Activated effector memory CD4-positive, alpha-beta T cell treated with anti-CD3 and anti-CD28 coated beads, Interleukin-2, amount 50 U/mL, for 16 hours (primary cell): Measurements from ENCODE around the gene PEX3.
"Not testable (repeated sequence)": the region's sequence is repeated elsewhere in the genome, so short reads cannot be mapped to it uniquely, and the experiment has no call there.

Source experiments
- DNase-seq: peaks from one replicate; pipeline ENCODE4 v3.0.0-alpha.2; 2020

PEX3 gene

GRCh38 chr6:143449082-143449713 is 1.4 kb upstream of the PEX3 start:
- DNase-seq: no peak

GRCh38 chr6:143449714-143450452 is 722 bp upstream of the PEX3 start:
- peak; percentile 72 for DNase-seq

- no peak for DNase-seq
Observed at GRCh38 chr6:143451531-143451930, 926 bp downstream of the PEX3 start.

- DNase-seq: no peak
Observed at GRCh38 chr6:143457563-143458359, 7.2 kb downstream of the PEX3 start.

GRCh38 chr6:143465546-143465945 is 14.9 kb downstream of the PEX3 start:
- no peak for DNase-seq

GRCh38 chr6:143468026-143468425 is 17.4 kb downstream of the PEX3 start:
- no peak for DNase-seq

- not testable (repeated sequence) for DNase-seq
Observed at GRCh38 chr6:143468823-143469222, 18.2 kb downstream of the PEX3 start.

GRCh38 chr6:143471822-143472221 is 21.2 kb downstream of the PEX3 start:
- DNase-seq: no peak

GRCh38 chr6:143476545-143476944 is 25.9 kb downstream of the PEX3 start:
- DNase-seq: no peak

GRCh38 chr6:143478479-143479062 is 28.0 kb downstream of the PEX3 start:
- no peak for DNase-seq

- no peak for DNase-seq
Observed at GRCh38 chr6:143482593-143482992, 32.0 kb downstream of the PEX3 start.

GRCh38 chr6:143485967-143486366 is 35.4 kb downstream of the PEX3 start:
- no peak for DNase-seq

- DNase-seq: no peak
Observed at GRCh38 chr6:143486752-143487151, 36.1 kb downstream of the PEX3 start.

- no peak for DNase-seq
Observed at GRCh38 chr6:143490244-143490643, 39.6 kb downstream of the PEX3 start.

- no peak for DNase-seq
Observed at GRCh38 chr6:143490775-143491174, 40.2 kb downstream of the PEX3 start.

GRCh38 chr6:143496974-143497373 is 46.4 kb downstream of the PEX3 start:
- no peak for DNase-seq

GRCh38 chr6:143498428-143498827 is 47.8 kb downstream of the PEX3 start:
- DNase-seq: no peak

GRCh38 chr6:143501851-143502250 is 51.2 kb downstream of the PEX3 start:
- no peak for DNase-seq

GRCh38 chr6:143504369-143504768 is 53.8 kb downstream of the PEX3 start:
- DNase-seq: no peak

- DNase-seq: no peak
Observed at GRCh38 chr6:143505111-143505510, 54.5 kb downstream of the PEX3 start.

- no peak for DNase-seq
Observed at GRCh38 chr6:143505537-143505936, 54.9 kb downstream of the PEX3 start.

GRCh38 chr6:143506199-143506598 is 55.6 kb downstream of the PEX3 start:
- no peak for DNase-seq

- no peak for DNase-seq
Observed at GRCh38 chr6:143506620-143507019, 56.0 kb downstream of the PEX3 start.
